HL-60 (cell line): ENCODE results near the gene DOK6.

Experiments used
- DNase-seq, 2 experiments: peaks; one replicate each; pipeline ENCODE4 v3.0.0-alpha.2; 2010 to 2020; ENCODE audit warnings: low read depth in 1 of 2, low spot score in 1 of 2
- H3K27ac ChIP-seq: fragments of 250-450 bp; sonication (Bioruptor Pico); replicated peaks from 2 replicates; pipeline ENCODE4 v1.5.1; 2020; ENCODE audit warnings: mild to moderate bottlenecking, moderate library complexity
- H3K27me3 ChIP-seq: fragments of 250-450 bp; sonication (Bioruptor Pico); 2 replicates; pipeline ENCODE4 v1.5.1; 2021; ENCODE audit warnings: mild to moderate bottlenecking, moderate library complexity; ENCODE audit not compliant: insufficient read depth, poor library complexity, severe bottlenecking
- H3K4me3 ChIP-seq: replicated peaks from 2 replicates; pipeline ENCODE4 v1.5.1; 2011; ENCODE audit warnings: mild to moderate bottlenecking, control low read depth, low read length; ENCODE audit not compliant: insufficient read depth
- CTCF ChIP-seq: IDR thresholded peaks from one replicate; pipeline ENCODE4 v1.5.1; 2011; ENCODE audit warnings: low read length, control low read depth, inconsistent platforms; ENCODE audit not compliant: insufficient read depth
- GABPA ChIP-seq: IDR thresholded peaks from 2 replicates; pipeline ENCODE4 v1.6.1; 2012; ENCODE audit warnings: low read depth
- POLR2AphosphoS5 ChIP-seq: IDR thresholded peaks from 2 replicates; pipeline ENCODE4 v1.6.1; 2012; ENCODE audit warnings: low read depth
- REST ChIP-seq: IDR thresholded peaks from 2 replicates; pipeline ENCODE4 v1.6.1; 2012; ENCODE audit warnings: low read depth; ENCODE audit not compliant: insufficient replicate concordance
- SPI1 ChIP-seq: IDR thresholded peaks from 2 replicates; pipeline ENCODE4 v1.6.1; 2012; ENCODE audit warnings: low read depth, mild to moderate bottlenecking, borderline replicate concordance

Gene DOK6

GRCh38 chr18:69414184-69414583, 13.5 kb downstream of the DOK6 start:
- DNase-seq: no peak
- Histone ChIP-seq H3K27me3 (no peaks in the 10 kb centered on the region), H3K4me3 (no peak overlapping the region), H3K27ac (no peak overlapping the region)
- TF ChIP-seq CTCF: no peak
- TF ChIP-seq POLR2AphosphoS5: no peak
- no peak for TF ChIP-seq GABPA
- no peak for TF ChIP-seq SPI1
- TF ChIP-seq REST: no peak

GRCh38 chr18:69432847-69433246, 32.2 kb downstream of the DOK6 start:
- Histone ChIP-seq H3K27ac (no peak overlapping the region), H3K4me3 (no peak overlapping the region), H3K27me3 (no peaks in the 10 kb centered on the region)
- TF ChIP-seq CTCF (no peak), REST (no peak), SPI1 (no peak), POLR2AphosphoS5 (no peak), GABPA (no peak)
- no peak for DNase-seq

GRCh38 chr18:69435000-69435399, 34.3 kb downstream of the DOK6 start:
- no peaks in the 10 kb centered on the region for H3K27me3 ChIP-seq
- no peak for DNase-seq
- no peak overlapping the region for H3K4me3 ChIP-seq
- H3K27ac ChIP-seq: no peak overlapping the region
- TF ChIP-seq GABPA (no peak), CTCF (no peak), SPI1 (no peak), REST (no peak), POLR2AphosphoS5 (no peak)
